Cardiac atrium fibroblast (primary cell): Measurements from ENCODE around the gene RAB3IP. TPM values are rescaled to one million over a fixed set of nuclear protein-coding genes. Genes with fewer than 3 reads are reported as not detected.

Experiments
- total RNA-seq: library from RNA; depleted of rRNA; stranded (reverse); fragments of >200 nt; gene quantifications from 2 replicates; pipeline ENCODE4 v1.2.3, GENCODE V29; 2015

RAB3IP gene, protein sequence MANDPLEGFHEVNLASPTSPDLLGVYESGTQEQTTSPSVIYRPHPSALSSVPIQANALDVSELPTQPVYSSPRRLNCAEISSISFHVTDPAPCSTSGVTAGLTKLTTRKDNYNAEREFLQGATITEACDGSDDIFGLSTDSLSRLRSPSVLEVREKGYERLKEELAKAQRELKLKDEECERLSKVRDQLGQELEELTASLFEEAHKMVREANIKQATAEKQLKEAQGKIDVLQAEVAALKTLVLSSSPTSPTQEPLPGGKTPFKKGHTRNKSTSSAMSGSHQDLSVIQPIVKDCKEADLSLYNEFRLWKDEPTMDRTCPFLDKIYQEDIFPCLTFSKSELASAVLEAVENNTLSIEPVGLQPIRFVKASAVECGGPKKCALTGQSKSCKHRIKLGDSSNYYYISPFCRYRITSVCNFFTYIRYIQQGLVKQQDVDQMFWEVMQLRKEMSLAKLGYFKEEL
- 2.6 and 9.2 TPM in 2 replicates for total RNA-seq

DNA sequence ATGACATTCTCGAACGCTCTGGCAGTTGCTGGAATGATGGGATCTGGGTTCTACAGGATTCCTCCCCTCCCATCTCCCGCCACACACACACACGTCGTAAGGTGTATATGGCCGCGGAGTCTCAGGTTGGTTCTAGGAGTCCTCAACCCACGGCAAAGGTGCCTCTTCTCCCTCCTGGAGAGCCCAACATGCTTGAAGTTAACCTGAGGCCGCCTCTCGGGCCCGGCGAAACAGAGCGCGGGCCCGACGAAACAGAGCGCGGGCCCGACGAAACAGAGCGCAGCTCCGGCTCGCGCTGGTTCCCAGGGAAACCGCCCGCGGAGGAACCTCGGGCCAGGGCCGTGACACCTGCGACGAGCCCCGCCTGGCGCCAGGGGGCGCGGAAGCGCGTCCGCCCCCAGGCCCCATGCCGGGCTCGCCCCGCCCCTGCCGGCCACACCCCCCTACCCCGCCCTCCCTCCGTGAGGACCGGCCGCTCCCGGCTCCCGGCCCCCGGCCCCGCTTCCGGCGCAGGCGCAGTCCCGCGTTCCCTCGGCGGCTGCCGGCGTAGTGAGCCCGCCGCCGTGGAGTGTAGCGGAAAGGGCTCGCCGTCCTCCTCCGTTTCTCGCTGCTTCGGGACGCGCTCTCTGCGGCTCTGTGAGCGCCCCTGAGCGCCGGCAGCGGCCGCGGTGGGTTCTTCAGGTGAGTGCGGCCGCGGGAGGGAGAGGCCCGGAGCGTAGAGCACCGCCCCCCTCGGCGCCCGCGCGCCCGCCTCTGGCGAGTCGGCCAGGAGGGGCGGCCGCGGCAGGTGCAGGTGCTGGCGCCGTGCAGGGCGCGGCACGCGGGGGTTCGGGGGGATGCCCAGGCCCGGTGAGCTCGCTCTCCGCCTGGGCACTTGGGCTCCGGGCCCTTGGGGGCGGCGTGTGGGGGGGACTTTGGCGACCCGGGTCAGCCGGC lies at the start of gene RAB3IP:
TSS of gene RAB3IP (plus strand) at position 510 of the 936 bp plus-strand sequence. CDS start 16,549 bp downstream, outside the sequence.

DNA sequence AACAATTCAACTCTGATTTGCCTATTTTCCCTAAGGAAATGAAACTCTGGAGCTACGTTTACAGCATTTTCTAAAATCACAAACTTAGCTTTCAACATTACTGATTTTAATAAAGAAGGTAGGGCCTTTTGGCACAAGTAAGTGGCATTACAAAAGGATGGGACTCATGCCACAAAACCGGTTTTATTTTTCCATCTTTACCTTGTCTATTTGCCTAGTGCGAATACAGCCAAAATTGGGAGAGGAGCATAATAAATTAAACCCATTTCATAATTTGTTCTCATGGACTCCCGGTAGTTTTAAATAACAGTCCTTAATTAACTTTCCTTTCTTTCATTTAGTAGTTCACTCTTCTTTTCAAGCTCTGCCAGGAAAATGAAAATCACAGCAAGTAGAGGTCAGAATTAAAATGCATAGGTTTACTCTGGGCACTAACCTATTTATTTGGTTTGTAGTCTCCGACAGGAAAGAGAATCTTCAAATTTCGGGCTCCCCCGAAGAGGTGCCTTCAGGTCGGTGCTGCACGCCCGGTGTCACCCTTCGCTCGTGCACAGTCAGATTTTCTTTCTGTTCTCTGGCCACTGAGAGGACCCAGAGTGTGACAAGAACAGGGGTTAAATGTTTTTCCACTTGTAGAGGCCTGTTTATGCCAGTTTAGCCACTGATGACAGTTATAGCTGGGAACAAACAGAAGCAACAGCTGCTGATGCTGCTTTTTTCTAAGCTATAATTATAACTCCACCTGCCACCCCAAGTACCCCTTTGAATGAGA lies 39.7 kb upstream of the RAB3IP start, which contains the start of gene BEST3:
TSS of gene BEST3 (minus strand) at position 535 of the 772 bp plus-strand sequence. CDS start 1,505 bp downstream, outside the sequence.

DNA sequence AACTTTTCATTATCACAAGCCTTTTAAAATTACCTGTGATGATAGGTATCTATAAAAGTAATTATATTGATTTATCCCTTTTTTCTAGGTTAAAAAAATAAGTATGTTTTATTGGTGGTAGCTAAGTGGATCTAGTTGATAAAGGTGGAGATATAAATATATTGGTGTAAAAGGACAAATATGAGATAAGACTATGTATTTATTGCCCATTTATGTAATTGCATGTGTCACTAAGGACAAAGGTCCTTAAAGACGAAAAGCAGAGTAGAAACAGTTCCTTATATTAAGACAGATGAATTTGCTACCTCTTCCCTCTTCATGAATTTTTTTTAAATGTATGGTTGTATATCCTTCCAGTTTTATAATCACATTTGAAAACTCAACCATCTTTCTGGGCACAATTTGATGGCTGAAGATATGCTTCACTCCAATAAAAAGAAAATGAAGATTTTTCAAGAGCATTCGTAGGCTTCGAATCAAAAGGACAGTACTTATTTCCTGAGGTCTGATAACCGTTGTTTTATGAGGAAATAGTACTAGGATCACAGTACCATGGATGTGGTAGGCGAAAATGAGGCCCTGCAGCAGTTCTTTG lies 86.4 kb downstream of the RAB3IP start, which contains the start of gene MYRFL:
TSS of gene MYRFL (plus strand) at position 262 of the 595 bp plus-strand sequence. CDS start at position 553, 291 bp downstream.

Other genes with a start within 250 kb of the RAB3IP start
- gene CCT2, start 153.4 kb upstream of the RAB3IP start, total RNA-seq: 133 and 167 TPM in 2 replicates
- gene LRRC10, start 128.0 kb upstream of the RAB3IP start, total RNA-seq: not detected in 2 replicates
- gene BEST3, start 39.6 kb upstream of the RAB3IP start, total RNA-seq: not detected in 2 replicates
- not detected in 2 replicates for gene MYRFL, start 86.4 kb downstream of the RAB3IP start, total RNA-seq